ENCODE measurements around the gene TMEM245.

The TMEM245 gene

GRCh38 chr9:109005678-109006077 lies 114.1 kb downstream of the TMEM245 start:
- Histone ChIP-seq H4K20me1 (peaks cover 0 to under 1% (median 0%) of the 10 kb centered on the region in 11 experiments; a peak in 2 of 22 replicates), H3K36me3 (peaks cover 0 to 69% (median 40%) of the 10 kb centered on the region in 11 experiments; a peak in 18 of 22 replicates), H3K9ac (no peak overlapping the region), H3K4me2 (no peak overlapping the region), H3K27me3 (no peaks in the 10 kb centered on the region), H3K4me3 (no peak overlapping the region), H3K27ac (no peak overlapping the region), H3K4me1 (peaks cover 2 to 6% (median 3%) of the 10 kb centered on the region in 10 experiments; a peak in 18 of 20 replicates), H3K9me3 (replicated peaks in 1 of 11) (peaks cover 35 to 55% (median 45%) of the 10 kb centered on the region in 11 experiments)
- TF ChIP-seq Cebpa-rat (IDR thresholded peaks at IDR 0.05): no peak

GRCh38 chr9:109003116-109003515 lies 116.6 kb downstream of the TMEM245 start:
- Histone ChIP-seq H3K4me1 (no peaks in the 10 kb centered on the region), H3K36me3 (peaks cover 0 to 69% (median 47%) of the 10 kb centered on the region in 11 experiments; a peak in 18 of 22 replicates), H3K9ac (no peak overlapping the region), H3K27ac (no peak overlapping the region), H3K4me2 (no peak overlapping the region), H3K27me3 (no peaks in the 10 kb centered on the region), H4K20me1 (no peaks in the 10 kb centered on the region), H3K4me3 (peak overlapping the region in 2 of 10 experiments; percentile 7 to 22; a peak in 1 of 20 replicates), H3K9me3 (replicated peaks in 1 of 11) (peaks cover 35 to 55% (median 45%) of the 10 kb centered on the region in 11 experiments)
- TF ChIP-seq Cebpa-rat (IDR thresholded peaks at IDR 0.05): no peak

- H3K36me3 ChIP-seq: peaks cover 0 to 78% (median 52%) of the 10 kb centered on the region in 11 experiments; a peak in 18 of 22 replicates
- no peak overlapping the region for H3K4me3 ChIP-seq
- TF ChIP-seq Cebpa-rat (IDR thresholded peaks at IDR 0.05): no peak
- no peak overlapping the region for H3K9ac ChIP-seq
- no peaks in the 10 kb centered on the region for H3K4me1 ChIP-seq
- no peaks in the 10 kb centered on the region for H3K27me3 ChIP-seq
- H4K20me1 ChIP-seq: no peaks in the 10 kb centered on the region
- H3K4me2 ChIP-seq: no peak overlapping the region
- H3K27ac ChIP-seq: no peak overlapping the region
- peaks cover 35 to 53% (median 45%) of the 10 kb centered on the region in 11 experiments for H3K9me3 ChIP-seq (replicated peaks in 1 of 11)
Measured at GRCh38 chr9:109002141-109002540, 117.6 kb downstream of the TMEM245 start.

- no peaks in the 10 kb centered on the region for H3K27me3 ChIP-seq
- no peak overlapping the region for H3K27ac ChIP-seq
- peaks cover 35 to 52% (median 44%) of the 10 kb centered on the region in 11 experiments for H3K9me3 ChIP-seq (replicated peaks in 1 of 11)
- H3K4me2 ChIP-seq: no peak overlapping the region
- no peak overlapping the region for H3K4me3 ChIP-seq
- no peaks in the 10 kb centered on the region for H4K20me1 ChIP-seq
- H3K4me1 ChIP-seq: no peaks in the 10 kb centered on the region
- peaks cover 0 to 78% (median 53%) of the 10 kb centered on the region in 11 experiments; a peak in 18 of 22 replicates for H3K36me3 ChIP-seq
- no peak for TF ChIP-seq Cebpa-rat (IDR thresholded peaks at IDR 0.05)
- H3K9ac ChIP-seq: no peak overlapping the region
Measured at GRCh38 chr9:109001275-109001676, 118.5 kb downstream of the TMEM245 start.

GRCh38 chr9:108997112-108997511 lies 122.6 kb downstream of the TMEM245 start:
- H3K27ac ChIP-seq: no peak overlapping the region
- peaks cover 0 to 70% (median 30%) of the 10 kb centered on the region in 11 experiments; a peak in 17 of 22 replicates for H3K36me3 ChIP-seq
- H3K9ac ChIP-seq: no peak overlapping the region
- H3K4me3 ChIP-seq: no peak overlapping the region
- TF ChIP-seq Cebpa-rat (IDR thresholded peaks at IDR 0.05): no peak
- H3K9me3 ChIP-seq (replicated peaks in 1 of 11): peaks cover 2 to 21% (median 8%) of the 10 kb centered on the region in 11 experiments; a peak in 19 of 22 replicates
- H3K4me2 ChIP-seq: no peak overlapping the region
- H4K20me1 ChIP-seq: no peaks in the 10 kb centered on the region
- peaks cover 8 to 23% (median 15%) of the 10 kb centered on the region in 10 experiments for H3K4me1 ChIP-seq
- H3K27me3 ChIP-seq: no peaks in the 10 kb centered on the region

- Histone ChIP-seq H3K36me3 (peaks cover 0 to 70% (median 28%) of the 10 kb centered on the region in 11 experiments; a peak in 16 of 22 replicates), H3K27me3 (no peaks in the 10 kb centered on the region), H3K4me1 (peaks cover 8 to 23% (median 15%) of the 10 kb centered on the region in 10 experiments), H3K4me3 (no peak overlapping the region), H3K9ac (no peak overlapping the region), H4K20me1 (no peaks in the 10 kb centered on the region), H3K27ac (no peak overlapping the region), H3K4me2 (no peak overlapping the region), H3K9me3 (replicated peaks in 1 of 11) (peaks cover 0 to 16% (median 3%) of the 10 kb centered on the region in 11 experiments; a peak in 7 of 22 replicates)
- no peak for TF ChIP-seq Cebpa-rat (IDR thresholded peaks at IDR 0.05)
Measured at GRCh38 chr9:108996643-108997042, 123.1 kb downstream of the TMEM245 start.

- no peak overlapping the region for H3K9ac ChIP-seq
- H3K27ac ChIP-seq: peak overlapping the region in 2 of 11 experiments; percentile 6 to 21; a peak in 2 of 22 replicates
- no peak for TF ChIP-seq Cebpa-rat (IDR thresholded peaks at IDR 0.05)
- peaks cover 0 to 14% (median 0%) of the 10 kb centered on the region in 11 experiments; a peak in 1 of 22 replicates for H3K9me3 ChIP-seq (replicated peaks in 1 of 11)
- H3K36me3 ChIP-seq: peaks cover 0 to 86% (median 33%) of the 10 kb centered on the region in 11 experiments; a peak in 17 of 22 replicates
- H3K4me2 ChIP-seq: peak overlapping the region in 9 of 11 experiments; percentile 2 to 54 (median 33); a peak in 11 of 22 replicates
- no peaks in the 10 kb centered on the region for H4K20me1 ChIP-seq
- H3K27me3 ChIP-seq: no peaks in the 10 kb centered on the region
- no peak overlapping the region for H3K4me3 ChIP-seq
- H3K4me1 ChIP-seq: peaks cover 8 to 23% (median 15%) of the 10 kb centered on the region in 10 experiments
Measured at GRCh38 chr9:108994695-108995094, 125.1 kb downstream of the TMEM245 start.

GRCh38 chr9:108991479-108991878 lies 128.3 kb downstream of the TMEM245 start:
- Histone ChIP-seq H3K9me3 (replicated peaks in 1 of 11) (peaks cover 0 to 26% (median 11%) of the 10 kb centered on the region in 11 experiments; a peak in 16 of 22 replicates), H3K27me3 (no peaks in the 10 kb centered on the region), H3K4me3 (no peak overlapping the region), H4K20me1 (no peaks in the 10 kb centered on the region), H3K4me2 (no peak overlapping the region), H3K27ac (no peak overlapping the region), H3K4me1 (peaks cover 8 to 23% (median 15%) of the 10 kb centered on the region in 10 experiments), H3K36me3 (peaks cover 0 to 74% (median 45%) of the 10 kb centered on the region in 11 experiments; a peak in 18 of 22 replicates), H3K9ac (no peak overlapping the region)
- TF ChIP-seq Cebpa-rat (IDR thresholded peaks at IDR 0.05): no peak

GRCh38 chr9:108983885-108984284 lies 135.9 kb downstream of the TMEM245 start:
- H3K27me3 ChIP-seq: no peaks in the 10 kb centered on the region
- H3K27ac ChIP-seq: no peak overlapping the region
- peaks cover 0 to 72% (median 45%) of the 10 kb centered on the region in 11 experiments; a peak in 19 of 22 replicates for H3K36me3 ChIP-seq
- H3K4me1 ChIP-seq: no peaks in the 10 kb centered on the region
- no peak for TF ChIP-seq Cebpa-rat (IDR thresholded peaks at IDR 0.05)
- no peak overlapping the region for H3K4me2 ChIP-seq
- H3K9me3 ChIP-seq (replicated peaks in 1 of 11): peaks cover 0 to 12% (median 10%) of the 10 kb centered on the region in 11 experiments; a peak in 16 of 22 replicates
- H3K4me3 ChIP-seq: no peak overlapping the region
- no peak overlapping the region for H3K9ac ChIP-seq
- no peaks in the 10 kb centered on the region for H4K20me1 ChIP-seq
